Measurements from ENCODE around the gene KCNG1.

- TF ChIP-seq EZH2 (IDR thresholded peaks at IDR 0.05; ENCODE audit: borderline replicate concordance) (peak; percentile 96), CTCF (IDR thresholded peaks at IDR 0.05; ENCODE audit: poor library complexity) (no peak), EZH2phosphoT487 (IDR thresholded peaks at IDR 0.05; ENCODE audit: low read depth, severe bottlenecking, unreplicated experiment) (no peak)
Observed at GRCh38 chr20:51022803-51023616, at the start of gene KCNG1.

Measured in hepatocyte (in vitro differentiated cells).